OCI-LY7 (cell line): Measurements from ENCODE around the gene ARAP3.

Source experiments
- EZH2phosphoT487 ChIP-seq: fragments of 200-600 bp; sonication (generic); IDR thresholded peaks from 2 replicates; pipeline ENCODE4 v1.6.1; 2018; ENCODE audit warnings: low read depth, borderline replicate concordance, mild to moderate bottlenecking, mixed run types, antibody characterized with exemption, low read length, moderate library complexity, mixed read lengths
- TF ChIP-seq, protein P1 (sequence below): fragments of 200-600 bp; sonication (generic); conservative IDR thresholded peaks from 2 replicates; pipeline ENCODE4 v1.5.1; 2014; ENCODE audit warnings: mild to moderate bottlenecking, antibody characterized with exemption, low read length, moderate library complexity, mixed read lengths

DNA sequence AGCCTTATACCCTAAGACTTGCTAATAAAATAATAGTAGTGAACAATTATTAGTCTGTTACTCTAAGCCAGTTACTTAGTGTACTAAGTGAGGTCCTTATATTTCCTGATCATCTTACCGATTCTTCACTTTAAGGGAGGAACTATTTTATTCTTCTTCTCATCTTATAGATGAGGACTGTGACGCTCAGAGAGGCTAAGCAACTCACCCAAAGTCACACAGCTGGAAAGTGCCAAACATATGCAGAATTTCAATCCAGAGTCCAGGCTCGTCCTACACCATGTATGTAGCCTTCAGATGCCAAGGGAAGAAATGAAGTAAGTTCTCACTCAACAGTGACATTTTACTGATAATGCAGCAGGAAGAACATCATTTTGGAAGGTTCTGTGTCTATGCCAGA, 34.4 kb upstream of the ARAP3 start:
- TF ChIP-seq, protein P1, sequence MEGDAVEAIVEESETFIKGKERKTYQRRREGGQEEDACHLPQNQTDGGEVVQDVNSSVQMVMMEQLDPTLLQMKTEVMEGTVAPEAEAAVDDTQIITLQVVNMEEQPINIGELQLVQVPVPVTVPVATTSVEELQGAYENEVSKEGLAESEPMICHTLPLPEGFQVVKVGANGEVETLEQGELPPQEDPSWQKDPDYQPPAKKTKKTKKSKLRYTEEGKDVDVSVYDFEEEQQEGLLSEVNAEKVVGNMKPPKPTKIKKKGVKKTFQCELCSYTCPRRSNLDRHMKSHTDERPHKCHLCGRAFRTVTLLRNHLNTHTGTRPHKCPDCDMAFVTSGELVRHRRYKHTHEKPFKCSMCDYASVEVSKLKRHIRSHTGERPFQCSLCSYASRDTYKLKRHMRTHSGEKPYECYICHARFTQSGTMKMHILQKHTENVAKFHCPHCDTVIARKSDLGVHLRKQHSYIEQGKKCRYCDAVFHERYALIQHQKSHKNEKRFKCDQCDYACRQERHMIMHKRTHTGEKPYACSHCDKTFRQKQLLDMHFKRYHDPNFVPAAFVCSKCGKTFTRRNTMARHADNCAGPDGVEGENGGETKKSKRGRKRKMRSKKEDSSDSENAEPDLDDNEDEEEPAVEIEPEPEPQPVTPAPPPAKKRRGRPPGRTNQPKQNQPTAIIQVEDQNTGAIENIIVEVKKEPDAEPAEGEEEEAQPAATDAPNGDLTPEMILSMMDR, result no peak
- TF ChIP-seq EZH2phosphoT487, result no peak
